GM23248 (cell line): Measurements from ENCODE around the gene MCEMP1.

ENCODE experiments used
- EZH2 ChIP-seq: fragments of 200-600 bp; sonication (generic); IDR thresholded peaks from 2 replicates; pipeline ENCODE4 v1.6.1; 2018; ENCODE audit warnings: antibody characterized with exemption, mild to moderate bottlenecking; ENCODE audit not compliant: insufficient read depth, poor library complexity, severe bottlenecking
- EZH2phosphoT487 ChIP-seq: fragments of 200-600 bp; sonication (generic); IDR thresholded peaks from 2 replicates; pipeline ENCODE4 v1.6.1; 2018; ENCODE audit warnings: antibody characterized with exemption, moderate library complexity, mild to moderate bottlenecking, low read depth; ENCODE audit not compliant: insufficient read depth

DNA sequence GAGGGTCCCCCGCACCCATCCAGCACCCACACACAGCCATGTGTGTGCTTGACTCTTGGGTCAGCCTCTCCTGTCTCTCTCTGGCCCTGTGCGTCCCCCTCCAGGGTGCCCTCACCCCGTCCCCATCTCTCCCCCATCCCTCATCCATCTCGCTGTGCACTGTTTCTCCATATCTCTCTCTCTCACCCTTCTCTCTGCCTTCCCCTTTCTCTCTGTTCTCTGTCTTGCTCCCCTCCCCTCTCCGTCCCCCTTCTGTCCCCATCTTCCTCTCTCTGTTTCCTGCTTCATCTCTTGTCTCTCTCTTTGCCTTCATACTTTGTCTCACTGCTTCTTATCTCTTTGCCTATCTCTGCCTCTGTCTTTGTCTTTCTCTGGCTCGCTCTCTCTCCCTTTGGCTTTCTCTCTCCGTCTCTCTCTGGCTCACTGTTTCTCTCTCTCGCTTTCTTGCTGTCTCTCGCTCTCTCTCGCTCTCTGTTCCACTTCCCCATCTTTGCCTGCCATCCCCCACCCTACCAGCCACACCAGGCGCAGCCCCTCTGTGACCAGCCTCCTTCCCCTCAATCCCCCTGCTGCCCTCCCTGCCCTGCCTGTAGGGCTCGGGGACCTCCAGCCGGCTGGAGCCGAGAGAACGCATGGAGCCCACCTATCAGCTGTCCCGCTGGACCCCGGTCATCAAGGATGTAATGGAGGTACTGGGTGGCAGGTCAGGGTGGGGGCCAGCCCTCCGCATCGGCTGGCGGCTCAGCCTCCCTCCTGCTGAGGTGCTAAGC, 31.0 kb upstream of the MCEMP1 start:
- TF ChIP-seq EZH2phosphoT487 (no peak), EZH2 (no peak)
